HL-60/S4 treated with phorbol 12-myristate 13-acetate at 8.2 ng/mL for 4 days and 3 days (cell line): ENCODE results near the gene ROBO1.

Experiments
- in situ Hi-C: fragments of 300-500 bp; cut with MboI; formaldehyde crosslinking; loops from 2 replicates; pipeline ENCODE4 v1.15.0; 2022; ENCODE audit warnings: low sequenced_read_pairs

Gene ROBO1

GRCh38 chr3:79028916-79029315 is 738.9 kb downstream of the ROBO1 start:
- in situ Hi-C loops = no loop called here

GRCh38 chr3:79027593-79027992 is 740.2 kb downstream of the ROBO1 start:
- in situ Hi-C loops = no loop called here

GRCh38 chr3:79019924-79020173 is 747.9 kb downstream of the ROBO1 start:
- in situ Hi-C loops = no loop called here

- in situ Hi-C loops = no loop called here
Observed at GRCh38 chr3:79019137-79019923, 748.5 kb downstream of the ROBO1 start.

GRCh38 chr3:79018671-79019136 is 749.1 kb downstream of the ROBO1 start:
- in situ Hi-C loops = no loop called here

- in situ Hi-C loops = no loop called here
Observed at GRCh38 chr3:79018265-79018664, 749.5 kb downstream of the ROBO1 start.

GRCh38 chr3:79016587-79017376 is 751.0 kb downstream of the ROBO1 start:
- in situ Hi-C loops = no loop called here

GRCh38 chr3:79015854-79016253 is 751.9 kb downstream of the ROBO1 start:
- in situ Hi-C loops = no loop called here

- in situ Hi-C loops = no loop called here
Observed at GRCh38 chr3:79012946-79013362, 754.8 kb downstream of the ROBO1 start.

- in situ Hi-C loops = no loop called here
Observed at GRCh38 chr3:79012530-79012913, 755.3 kb downstream of the ROBO1 start.

GRCh38 chr3:79011821-79012529 is 755.8 kb downstream of the ROBO1 start:
- in situ Hi-C loops = no loop called here

- in situ Hi-C loops = no loop called here
Observed at GRCh38 chr3:79009861-79010260, 757.9 kb downstream of the ROBO1 start.

GRCh38 chr3:79006077-79006476 is 761.7 kb downstream of the ROBO1 start:
- in situ Hi-C loops = no loop called here

- in situ Hi-C loops = no loop called here
Observed at GRCh38 chr3:79005084-79005483, 762.7 kb downstream of the ROBO1 start.

- in situ Hi-C loops = no loop called here
Observed at GRCh38 chr3:79003994-79004393, 763.8 kb downstream of the ROBO1 start.

- in situ Hi-C loops = no loop called here
Observed at GRCh38 chr3:79002465-79003372, 765.1 kb downstream of the ROBO1 start.

- in situ Hi-C loops = no loop called here
Observed at GRCh38 chr3:79001255-79001654, 766.5 kb downstream of the ROBO1 start.

- in situ Hi-C loops = no loop called here
Observed at GRCh38 chr3:78999139-78999538, 768.7 kb downstream of the ROBO1 start.

GRCh38 chr3:78995087-78995486 is 772.7 kb downstream of the ROBO1 start:
- in situ Hi-C loops = no loop called here

GRCh38 chr3:78994174-78995027 is 773.4 kb downstream of the ROBO1 start:
- in situ Hi-C loops = no loop called here
